WTC11 (cell line): Measurements from ENCODE around the gene STX8. TPM values are rescaled to one million over a fixed set of nuclear protein-coding genes. Genes with fewer than 3 reads are reported as not detected.

Source experiments
- ATAC-seq: fragments of 200-7000 bp; cut with Tn5 transposase; 2 replicates; pipeline ENCODE4 v1.10.0; 2021; ENCODE audit warnings: mild to moderate bottlenecking, moderate library complexity
- CTCF ChIA-PET: fragments of 300-600 bp; sonication (Branson Sonifier 250); formaldehyde crosslinking; loops from one replicate; lab custom pipeline; 2021; ENCODE audit warnings: antibody characterized with exemption; lab: Charles Lee
- POLR2A ChIA-PET: fragments of 350-600 bp; sonication (Branson Sonifier 250); formaldehyde crosslinking; loops from one replicate; lab custom pipeline; 2021; ENCODE audit warnings: antibody characterized with exemption; lab: Charles Lee
- DNase-seq: peaks from one replicate; pipeline ENCODE4 v3.0.0; 2021; ENCODE audit warnings: low spot score
- H3K27ac Mint-ChIP-seq: 2 replicates; pipeline ENCODE4 v1.8.0; 2021; ENCODE audit warnings: mixed read lengths
- H3K27me3 Mint-ChIP-seq: 2 replicates; pipeline ENCODE4 v1.8.0; 2021; ENCODE audit warnings: low read depth, mild to moderate bottlenecking, moderate library complexity, mixed read lengths
- H3K36me3 Mint-ChIP-seq: 2 replicates; pipeline ENCODE4 v1.8.0; 2021; ENCODE audit warnings: mixed read lengths
- H3K4me1 Mint-ChIP-seq: 2 replicates; pipeline ENCODE4 v1.8.0; 2022; ENCODE audit warnings: mixed read lengths
- H3K4me3 Mint-ChIP-seq: 2 replicates; pipeline ENCODE4 v1.8.0; 2021; ENCODE audit warnings: mild to moderate bottlenecking, moderate library complexity, mixed read lengths
- H3K9me3 Mint-ChIP-seq: 2 replicates; pipeline ENCODE4 v1.8.0; 2021; ENCODE audit warnings: mixed read lengths
- ATF1 ChIP-seq: sonication (generic); formaldehyde crosslinking; IDR thresholded peaks from 2 replicates; pipeline ENCODE4 v1.8.1; 2023; ENCODE audit warnings: mild to moderate bottlenecking, moderate library complexity, missing genetic modification reagents
- EMX1 ChIP-seq: fragments of 250-450 bp; sonication (Bioruptor Pico); IDR thresholded peaks from 2 replicates; pipeline ENCODE4 v1.8.0; 2021; ENCODE audit warnings: mild to moderate bottlenecking
- HMGA2 ChIP-seq: fragments of 250-450 bp; sonication (Bioruptor Pico); IDR thresholded peaks from 2 replicates; pipeline ENCODE4 v1.4.0; 2021; ENCODE audit warnings: mild to moderate bottlenecking, moderate library complexity
- MYBL2 ChIP-seq: sonication (generic); formaldehyde crosslinking; IDR thresholded peaks from 2 replicates; pipeline ENCODE4 v1.8.1; 2023; ENCODE audit warnings: mild to moderate bottlenecking, moderate library complexity, missing genetic modification reagents
- NR1H2 ChIP-seq: sonication (generic); formaldehyde crosslinking; IDR thresholded peaks from 2 replicates; pipeline ENCODE4 v1.9.0; 2021; ENCODE audit warnings: mild to moderate bottlenecking, moderate library complexity, missing genetic modification reagents
- PRRX2 ChIP-seq: fragments of 250-450 bp; sonication (Bioruptor Pico); IDR thresholded peaks from 2 replicates; pipeline ENCODE4 v1.8.0; 2021; ENCODE audit warnings: mild to moderate bottlenecking
- ZNF138 ChIP-seq: sonication (generic); formaldehyde crosslinking; conservative IDR thresholded peaks from 2 replicates; pipeline ENCODE4 v1.8.1; 2022; ENCODE audit warnings: mild to moderate bottlenecking, moderate library complexity, missing genetic modification reagents
- ZNF423 ChIP-seq: fragments of 250-450 bp; sonication (Bioruptor Pico); IDR thresholded peaks from 2 replicates; pipeline ENCODE4 v2.1.2; 2022; ENCODE audit warnings: mild to moderate bottlenecking, moderate library complexity
- total RNA-seq: library from RNA; stranded (reverse); gene quantifications from 3 replicates; pipeline ENCODE4 v1.2.3, GENCODE V29; 2021
- TF ChIP-seq, protein P1 (sequence below): sonication (generic); formaldehyde crosslinking; IDR thresholded peaks from 2 replicates; pipeline ENCODE4 v1.8.0; 2022; ENCODE audit warnings: mild to moderate bottlenecking, missing genetic modification reagents
- TF ChIP-seq, protein P2 (sequence below): sonication (generic); formaldehyde crosslinking; IDR thresholded peaks from 2 replicates; pipeline ENCODE4 v1.8.1; 2022; ENCODE audit warnings: low read depth, missing genetic modification reagents, borderline replicate concordance
- TF ChIP-seq, protein P3 (sequence below): sonication (generic); formaldehyde crosslinking; IDR thresholded peaks from 2 replicates; pipeline ENCODE4 v1.8.0; 2023; ENCODE audit warnings: missing genetic modification reagents, mild to moderate bottlenecking, borderline replicate concordance
- TF ChIP-seq, protein P4 (sequence below): fragments of 250-450 bp; sonication (Bioruptor Pico); IDR thresholded peaks from 2 replicates; pipeline ENCODE4 v1.9.0; 2021; ENCODE audit warnings: mild to moderate bottlenecking, borderline replicate concordance
- TF ChIP-seq, protein P5 (sequence below): sonication (generic); formaldehyde crosslinking; IDR thresholded peaks from 2 replicates; pipeline ENCODE4 v1.8.0; 2022; ENCODE audit warnings: mild to moderate bottlenecking, missing genetic modification reagents
- TF ChIP-seq, protein P6 (sequence below): sonication (generic); formaldehyde crosslinking; IDR thresholded peaks from 2 replicates; pipeline ENCODE4 v1.8.1; 2022; ENCODE audit warnings: missing genetic modification reagents, borderline replicate concordance
- TF ChIP-seq, protein P7 (sequence below): sonication (generic); formaldehyde crosslinking; IDR thresholded peaks from 2 replicates; pipeline ENCODE4 v1.8.1; 2023; ENCODE audit warnings: mild to moderate bottlenecking, missing genetic modification reagents

Gene STX8
- total RNA-seq, 1 experiment from 2014 or later: 39.9 TPM

DNA sequence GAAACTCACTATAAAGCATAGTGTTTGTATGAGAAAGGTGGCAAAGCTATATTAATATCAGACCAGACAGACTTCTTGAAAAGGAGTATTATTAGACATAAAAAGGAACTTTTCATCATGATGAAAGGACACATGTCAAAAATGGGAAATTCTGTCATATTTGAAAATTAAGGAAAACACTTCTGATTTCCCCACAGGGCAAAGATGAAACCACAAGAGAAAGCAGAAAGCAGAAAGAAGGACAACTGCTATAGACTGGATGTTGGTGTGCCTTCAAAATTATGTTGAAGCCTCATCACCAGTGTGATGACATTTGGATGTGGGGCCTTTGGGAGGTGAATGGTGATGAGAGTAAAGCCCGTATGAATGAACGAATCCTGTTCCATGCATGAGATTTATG is 193.0 kb downstream of the STX8 start:
- ChIA-PET POLR2A (no interaction called here), CTCF (no interaction called here)
- Mint-ChIP-seq H3K4me3 (no peak overlapping the region), H3K4me1 (peaks cover 2% of the 10 kb centered on the region; the same call in 1 of the 2 replicates), H3K27me3 (no peaks in the 10 kb centered on the region), H3K9me3 (no peaks in the 10 kb centered on the region), H3K36me3 (no peaks in the 10 kb centered on the region), H3K27ac (no peak overlapping the region)
- ATAC-seq (no peak), DNase-seq (no peak)
- TF ChIP-seq, protein P1, sequence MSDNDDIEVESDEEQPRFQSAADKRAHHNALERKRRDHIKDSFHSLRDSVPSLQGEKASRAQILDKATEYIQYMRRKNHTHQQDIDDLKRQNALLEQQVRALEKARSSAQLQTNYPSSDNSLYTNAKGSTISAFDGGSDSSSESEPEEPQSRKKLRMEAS (CRISPR knock-in tag): no peak
- TF ChIP-seq, protein P2, sequence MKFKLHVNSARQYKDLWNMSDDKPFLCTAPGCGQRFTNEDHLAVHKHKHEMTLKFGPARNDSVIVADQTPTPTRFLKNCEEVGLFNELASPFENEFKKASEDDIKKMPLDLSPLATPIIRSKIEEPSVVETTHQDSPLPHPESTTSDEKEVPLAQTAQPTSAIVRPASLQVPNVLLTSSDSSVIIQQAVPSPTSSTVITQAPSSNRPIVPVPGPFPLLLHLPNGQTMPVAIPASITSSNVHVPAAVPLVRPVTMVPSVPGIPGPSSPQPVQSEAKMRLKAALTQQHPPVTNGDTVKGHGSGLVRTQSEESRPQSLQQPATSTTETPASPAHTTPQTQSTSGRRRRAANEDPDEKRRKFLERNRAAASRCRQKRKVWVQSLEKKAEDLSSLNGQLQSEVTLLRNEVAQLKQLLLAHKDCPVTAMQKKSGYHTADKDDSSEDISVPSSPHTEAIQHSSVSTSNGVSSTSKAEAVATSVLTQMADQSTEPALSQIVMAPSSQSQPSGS (CRISPR knock-in tag): no peak
- TF ChIP-seq, protein P3, sequence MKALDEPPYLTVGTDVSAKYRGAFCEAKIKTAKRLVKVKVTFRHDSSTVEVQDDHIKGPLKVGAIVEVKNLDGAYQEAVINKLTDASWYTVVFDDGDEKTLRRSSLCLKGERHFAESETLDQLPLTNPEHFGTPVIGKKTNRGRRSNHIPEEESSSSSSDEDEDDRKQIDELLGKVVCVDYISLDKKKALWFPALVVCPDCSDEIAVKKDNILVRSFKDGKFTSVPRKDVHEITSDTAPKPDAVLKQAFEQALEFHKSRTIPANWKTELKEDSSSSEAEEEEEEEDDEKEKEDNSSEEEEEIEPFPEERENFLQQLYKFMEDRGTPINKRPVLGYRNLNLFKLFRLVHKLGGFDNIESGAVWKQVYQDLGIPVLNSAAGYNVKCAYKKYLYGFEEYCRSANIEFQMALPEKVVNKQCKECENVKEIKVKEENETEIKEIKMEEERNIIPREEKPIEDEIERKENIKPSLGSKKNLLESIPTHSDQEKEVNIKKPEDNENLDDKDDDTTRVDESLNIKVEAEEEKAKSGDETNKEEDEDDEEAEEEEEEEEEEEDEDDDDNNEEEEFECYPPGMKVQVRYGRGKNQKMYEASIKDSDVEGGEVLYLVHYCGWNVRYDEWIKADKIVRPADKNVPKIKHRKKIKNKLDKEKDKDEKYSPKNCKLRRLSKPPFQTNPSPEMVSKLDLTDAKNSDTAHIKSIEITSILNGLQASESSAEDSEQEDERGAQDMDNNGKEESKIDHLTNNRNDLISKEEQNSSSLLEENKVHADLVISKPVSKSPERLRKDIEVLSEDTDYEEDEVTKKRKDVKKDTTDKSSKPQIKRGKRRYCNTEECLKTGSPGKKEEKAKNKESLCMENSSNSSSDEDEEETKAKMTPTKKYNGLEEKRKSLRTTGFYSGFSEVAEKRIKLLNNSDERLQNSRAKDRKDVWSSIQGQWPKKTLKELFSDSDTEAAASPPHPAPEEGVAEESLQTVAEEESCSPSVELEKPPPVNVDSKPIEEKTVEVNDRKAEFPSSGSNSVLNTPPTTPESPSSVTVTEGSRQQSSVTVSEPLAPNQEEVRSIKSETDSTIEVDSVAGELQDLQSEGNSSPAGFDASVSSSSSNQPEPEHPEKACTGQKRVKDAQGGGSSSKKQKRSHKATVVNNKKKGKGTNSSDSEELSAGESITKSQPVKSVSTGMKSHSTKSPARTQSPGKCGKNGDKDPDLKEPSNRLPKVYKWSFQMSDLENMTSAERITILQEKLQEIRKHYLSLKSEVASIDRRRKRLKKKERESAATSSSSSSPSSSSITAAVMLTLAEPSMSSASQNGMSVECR (CRISPR knock-in tag): no peak
- TF ChIP-seq, protein P4, sequence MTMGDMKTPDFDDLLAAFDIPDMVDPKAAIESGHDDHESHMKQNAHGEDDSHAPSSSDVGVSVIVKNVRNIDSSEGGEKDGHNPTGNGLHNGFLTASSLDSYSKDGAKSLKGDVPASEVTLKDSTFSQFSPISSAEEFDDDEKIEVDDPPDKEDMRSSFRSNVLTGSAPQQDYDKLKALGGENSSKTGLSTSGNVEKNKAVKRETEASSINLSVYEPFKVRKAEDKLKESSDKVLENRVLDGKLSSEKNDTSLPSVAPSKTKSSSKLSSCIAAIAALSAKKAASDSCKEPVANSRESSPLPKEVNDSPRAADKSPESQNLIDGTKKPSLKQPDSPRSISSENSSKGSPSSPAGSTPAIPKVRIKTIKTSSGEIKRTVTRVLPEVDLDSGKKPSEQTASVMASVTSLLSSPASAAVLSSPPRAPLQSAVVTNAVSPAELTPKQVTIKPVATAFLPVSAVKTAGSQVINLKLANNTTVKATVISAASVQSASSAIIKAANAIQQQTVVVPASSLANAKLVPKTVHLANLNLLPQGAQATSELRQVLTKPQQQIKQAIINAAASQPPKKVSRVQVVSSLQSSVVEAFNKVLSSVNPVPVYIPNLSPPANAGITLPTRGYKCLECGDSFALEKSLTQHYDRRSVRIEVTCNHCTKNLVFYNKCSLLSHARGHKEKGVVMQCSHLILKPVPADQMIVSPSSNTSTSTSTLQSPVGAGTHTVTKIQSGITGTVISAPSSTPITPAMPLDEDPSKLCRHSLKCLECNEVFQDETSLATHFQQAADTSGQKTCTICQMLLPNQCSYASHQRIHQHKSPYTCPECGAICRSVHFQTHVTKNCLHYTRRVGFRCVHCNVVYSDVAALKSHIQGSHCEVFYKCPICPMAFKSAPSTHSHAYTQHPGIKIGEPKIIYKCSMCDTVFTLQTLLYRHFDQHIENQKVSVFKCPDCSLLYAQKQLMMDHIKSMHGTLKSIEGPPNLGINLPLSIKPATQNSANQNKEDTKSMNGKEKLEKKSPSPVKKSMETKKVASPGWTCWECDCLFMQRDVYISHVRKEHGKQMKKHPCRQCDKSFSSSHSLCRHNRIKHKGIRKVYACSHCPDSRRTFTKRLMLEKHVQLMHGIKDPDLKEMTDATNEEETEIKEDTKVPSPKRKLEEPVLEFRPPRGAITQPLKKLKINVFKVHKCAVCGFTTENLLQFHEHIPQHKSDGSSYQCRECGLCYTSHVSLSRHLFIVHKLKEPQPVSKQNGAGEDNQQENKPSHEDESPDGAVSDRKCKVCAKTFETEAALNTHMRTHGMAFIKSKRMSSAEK (CRISPR knock-in tag): no peak
- no peak for TF ChIP-seq ATF1
- TF ChIP-seq NR1H2: no peak

DNA sequence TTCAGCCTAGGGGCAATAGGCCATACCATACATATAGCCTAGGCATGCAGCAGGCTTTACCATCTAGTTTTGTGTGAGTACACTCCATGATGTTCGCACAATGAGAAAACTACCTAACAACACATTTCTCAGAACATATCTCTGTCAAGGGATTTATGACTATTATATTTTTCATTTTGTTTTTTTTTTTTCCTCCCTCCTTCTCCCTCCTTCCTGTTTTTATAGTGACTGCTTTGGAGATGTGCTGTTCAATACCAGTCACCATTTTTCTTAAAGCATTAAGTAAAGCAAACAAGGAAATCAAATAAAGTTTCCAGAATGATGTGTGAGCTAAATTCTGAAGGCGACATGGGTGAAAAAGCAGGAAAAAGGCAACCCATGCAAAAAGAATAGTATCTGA is 194.6 kb downstream of the STX8 start:
- TF ChIP-seq PRRX2 (CRISPR knock-in tag) (no peak), EMX1 (no peak)
- TF ChIP-seq, protein P5, sequence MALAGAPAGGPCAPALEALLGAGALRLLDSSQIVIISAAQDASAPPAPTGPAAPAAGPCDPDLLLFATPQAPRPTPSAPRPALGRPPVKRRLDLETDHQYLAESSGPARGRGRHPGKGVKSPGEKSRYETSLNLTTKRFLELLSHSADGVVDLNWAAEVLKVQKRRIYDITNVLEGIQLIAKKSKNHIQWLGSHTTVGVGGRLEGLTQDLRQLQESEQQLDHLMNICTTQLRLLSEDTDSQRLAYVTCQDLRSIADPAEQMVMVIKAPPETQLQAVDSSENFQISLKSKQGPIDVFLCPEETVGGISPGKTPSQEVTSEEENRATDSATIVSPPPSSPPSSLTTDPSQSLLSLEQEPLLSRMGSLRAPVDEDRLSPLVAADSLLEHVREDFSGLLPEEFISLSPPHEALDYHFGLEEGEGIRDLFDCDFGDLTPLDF (CRISPR knock-in tag): no peak

DNA sequence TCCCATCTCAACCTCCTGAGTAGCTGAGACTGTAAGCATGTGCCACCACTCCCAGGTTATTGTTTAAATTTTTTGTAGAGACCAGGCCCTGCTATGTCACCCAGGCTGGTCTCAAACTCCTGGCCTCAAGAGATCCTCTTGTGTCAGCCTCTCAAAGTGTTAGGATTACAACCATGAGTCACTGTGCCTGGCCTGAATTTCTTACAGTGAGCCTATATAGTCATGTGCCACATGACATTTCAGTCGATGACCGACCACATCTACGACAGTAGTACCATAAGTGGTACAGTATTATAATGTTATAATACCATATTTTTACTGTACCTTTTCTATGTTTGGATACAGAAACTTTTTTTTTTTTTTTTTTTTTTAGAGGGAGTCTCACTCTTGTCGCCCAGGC is 195.3 kb downstream of the STX8 start:
- ChIA-PET CTCF (no interaction called here), POLR2A (no interaction called here)
- Mint-ChIP-seq H3K36me3 (peaks cover 14% of the 10 kb centered on the region), H3K27me3 (no peaks in the 10 kb centered on the region), H3K27ac (no peak overlapping the region), H3K4me1 (no peaks in the 10 kb centered on the region), H3K9me3 (peaks cover 14% of the 10 kb centered on the region), H3K4me3 (no peak overlapping the region)
- DNase-seq (no peak), ATAC-seq (no peak)
- TF ChIP-seq HMGA2 (CRISPR knock-in tag) (no peak), ZNF423 (no peak), MYBL2 (CRISPR knock-in tag) (no peak), ZNF138 (CRISPR knock-in tag) (no peak)
- TF ChIP-seq, protein P6, sequence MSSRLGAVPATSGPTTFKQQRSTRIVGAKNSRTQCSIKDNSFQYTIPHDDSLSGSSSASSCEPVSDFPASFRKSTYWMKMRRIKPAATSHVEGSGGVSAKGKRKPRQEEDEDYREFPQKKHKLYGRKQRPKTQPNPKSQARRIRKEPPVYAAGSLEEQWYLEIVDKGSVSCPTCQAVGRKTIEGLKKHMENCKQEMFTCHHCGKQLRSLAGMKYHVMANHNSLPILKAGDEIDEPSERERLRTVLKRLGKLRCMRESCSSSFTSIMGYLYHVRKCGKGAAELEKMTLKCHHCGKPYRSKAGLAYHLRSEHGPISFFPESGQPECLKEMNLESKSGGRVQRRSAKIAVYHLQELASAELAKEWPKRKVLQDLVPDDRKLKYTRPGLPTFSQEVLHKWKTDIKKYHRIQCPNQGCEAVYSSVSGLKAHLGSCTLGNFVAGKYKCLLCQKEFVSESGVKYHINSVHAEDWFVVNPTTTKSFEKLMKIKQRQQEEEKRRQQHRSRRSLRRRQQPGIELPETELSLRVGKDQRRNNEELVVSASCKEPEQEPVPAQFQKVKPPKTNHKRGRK: no peak
- TF ChIP-seq, protein P7, sequence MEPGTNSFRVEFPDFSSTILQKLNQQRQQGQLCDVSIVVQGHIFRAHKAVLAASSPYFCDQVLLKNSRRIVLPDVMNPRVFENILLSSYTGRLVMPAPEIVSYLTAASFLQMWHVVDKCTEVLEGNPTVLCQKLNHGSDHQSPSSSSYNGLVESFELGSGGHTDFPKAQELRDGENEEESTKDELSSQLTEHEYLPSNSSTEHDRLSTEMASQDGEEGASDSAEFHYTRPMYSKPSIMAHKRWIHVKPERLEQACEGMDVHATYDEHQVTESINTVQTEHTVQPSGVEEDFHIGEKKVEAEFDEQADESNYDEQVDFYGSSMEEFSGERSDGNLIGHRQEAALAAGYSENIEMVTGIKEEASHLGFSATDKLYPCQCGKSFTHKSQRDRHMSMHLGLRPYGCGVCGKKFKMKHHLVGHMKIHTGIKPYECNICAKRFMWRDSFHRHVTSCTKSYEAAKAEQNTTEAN (CRISPR knock-in tag): no peak

More for the DNA sequence above, 194.6 kb downstream of the STX8 start:
- Mint-ChIP-seq H3K4me3 (no peak overlapping the region), H3K27me3 (no peaks in the 10 kb centered on the region), H3K9me3 (peaks cover 9% of the 10 kb centered on the region), H3K27ac (no peak overlapping the region), H3K36me3 (peaks cover 9% of the 10 kb centered on the region), H3K4me1 (no peaks in the 10 kb centered on the region)
- DNase-seq (no peak), ATAC-seq (no peak)
- ChIA-PET CTCF (no interaction called here), POLR2A (no interaction called here)
